ENCODE measurements around the gene HMG20A. TPM values are rescaled to one million over a fixed set of nuclear protein-coding genes. Genes with fewer than 3 reads are reported as not detected.

Gene HMG20A
- total and polyA plus RNA-seq, 8 donors: 7.8 to 20.5 (median 12.9) TPM

DNA sequence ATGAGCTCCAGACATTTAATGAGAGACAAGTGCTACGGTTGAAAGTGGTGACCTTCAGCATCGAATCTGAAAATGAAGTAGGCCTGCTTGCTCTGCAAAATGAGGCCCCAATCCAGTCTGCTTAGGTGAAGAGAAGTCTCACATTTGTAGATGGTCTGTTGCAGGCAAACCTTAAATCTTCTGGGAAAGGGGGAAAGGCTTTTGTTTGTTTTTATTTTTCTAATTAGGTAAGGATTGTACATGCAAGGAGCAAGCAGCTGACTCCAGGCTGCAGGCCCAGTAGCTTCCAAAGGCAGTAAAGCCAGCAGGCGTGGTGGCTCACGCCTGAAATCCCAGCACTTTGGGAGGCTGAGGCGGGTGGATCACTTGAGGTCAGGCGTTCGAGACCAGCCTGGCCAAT lies 74.3 kb downstream of the HMG20A start:
- Histone ChIP-seq H3K4me3 (no peak overlapping the region), H3K4me1 (peaks cover 15 to 27% (median 21%) of the 10 kb centered on the region in 3 donors), H3K36me3 (no peaks in the 10 kb centered on the region), H3K27ac (no peak overlapping the region), H3K9me3 (no peaks in the 10 kb centered on the region), H3K27me3 (no peaks in the 10 kb centered on the region)
- no peak for DNase-seq
- intact Hi-C loops (cut with DNase I): loop anchor here in 1 of 3 donors (10.0 kb wide), 2 partner anchors 70 to 380 kb away; partner anchors contain the start of genes HMG20A and PEAK1
- TF ChIP-seq CTCF (IDR thresholded peaks at IDR 0.05): no peak
- WGBS, 2 donors: 92 to 96% methylated on average over 7 of the region's 7 CpGs
- no peak for ATAC-seq
- FAIRE-seq: no peak

DNA sequence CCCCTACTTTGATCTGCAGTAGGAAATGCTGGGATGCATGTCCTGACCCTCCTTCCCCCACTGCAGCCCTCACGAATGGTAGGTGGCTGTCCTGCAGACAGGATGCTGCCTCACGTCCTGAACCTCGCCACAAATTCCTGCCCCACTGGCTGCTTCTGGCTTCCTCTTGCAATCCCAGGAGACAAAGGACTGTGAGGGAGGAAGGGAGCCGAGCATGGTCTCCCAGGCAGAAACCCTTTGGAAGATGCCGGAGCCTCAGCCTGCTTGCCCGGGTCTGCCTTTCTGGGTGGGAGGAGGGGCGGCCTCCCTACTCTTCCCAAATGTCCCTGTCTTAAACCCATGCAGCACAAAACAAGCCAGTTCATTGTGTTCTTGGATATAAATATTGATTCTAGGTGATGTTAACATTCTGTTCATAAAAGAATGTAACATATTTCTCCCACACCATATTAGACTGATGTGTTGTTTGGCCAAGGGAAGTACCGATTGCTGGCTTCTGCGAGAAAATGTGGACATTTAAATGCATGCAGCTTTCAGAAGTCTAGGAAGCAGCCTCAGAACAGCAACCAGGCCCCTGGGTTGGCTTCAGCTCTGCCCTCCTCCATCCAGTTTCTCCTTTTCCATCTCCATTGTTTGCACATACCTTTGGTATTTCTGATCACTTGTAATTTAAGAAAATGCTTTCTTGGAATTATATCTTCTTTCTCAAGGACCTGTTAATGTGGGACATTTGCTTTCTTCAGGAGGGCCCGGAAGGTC lies 75.3 kb downstream of the HMG20A start:
- no peak for FAIRE-seq
- no peak overlapping the region for H3K4me3 ChIP-seq
- intact Hi-C loops (cut with DNase I): loop anchor here in 1 of 3 donors (10.0 kb wide), 2 partner anchors 71 to 381 kb away; partner anchors contain the start of genes HMG20A and PEAK1
- H3K27me3 ChIP-seq: no peaks in the 10 kb centered on the region
- WGBS, 2 donors: 74 to 75% methylated on average over 10 of the region's 10 CpGs
- no peaks in the 10 kb centered on the region for H3K36me3 ChIP-seq
- ATAC-seq: no peak
- no peak for DNase-seq
- TF ChIP-seq CTCF (IDR thresholded peaks at IDR 0.05): no peak
- H3K4me1 ChIP-seq: peaks cover 15 to 27% (median 21%) of the 10 kb centered on the region in 3 donors
- peak overlapping the region in 3 of 4 donors; percentile 47 to 74 (median 55) for H3K27ac ChIP-seq
- H3K9me3 ChIP-seq: no peaks in the 10 kb centered on the region

- peaks cover 15 to 27% (median 21%) of the 10 kb centered on the region in 3 donors for H3K4me1 ChIP-seq
- FAIRE-seq (no peak), ATAC-seq (peak; percentile 80 to 93 (median 86)), DNase-seq (peak; percentile 58 to 91 (median 78))
- H3K36me3 ChIP-seq: no peaks in the 10 kb centered on the region
- peak overlapping the region; percentile 47 to 74 (median 56) for H3K27ac ChIP-seq
- no peaks in the 10 kb centered on the region for H3K9me3 ChIP-seq
- no peaks in the 10 kb centered on the region for H3K27me3 ChIP-seq
- peak; percentile 68 to 90 (median 82) for TF ChIP-seq CTCF (IDR thresholded peaks at IDR 0.05)
- 26 to 27% methylated on average over 16 of the region's 16 CpGs for WGBS, 2 donors
- H3K4me3 ChIP-seq: no peak overlapping the region
- intact Hi-C loops (cut with DNase I): loop anchor here in 1 of 3 donors (10.0 kb wide), 2 partner anchors 72 to 382 kb away; partner anchors contain the start of genes HMG20A and PEAK1
Observed at GRCh38 chr15:77496715-77497109, 76.0 kb downstream of the HMG20A start.

GRCh38 chr15:77497110-77497737 lies 76.5 kb downstream of the HMG20A start:
- intact Hi-C loops (cut with DNase I): loop anchor here in 1 of 3 donors (10.0 kb wide), 2 partner anchors 72 to 382 kb away; partner anchors contain the start of genes HMG20A and PEAK1
- DNase-seq (peak; percentile 63 to 88 (median 72)), ATAC-seq (peak; percentile 76 to 86 (median 80)), FAIRE-seq (no peak)
- peak in 2 of 4 donors; percentile 4 to 29 for TF ChIP-seq CTCF (IDR thresholded peaks at IDR 0.05)
- Histone ChIP-seq H3K4me3 (no peak overlapping the region), H3K9me3 (no peaks in the 10 kb centered on the region), H3K36me3 (no peaks in the 10 kb centered on the region), H3K27me3 (no peaks in the 10 kb centered on the region), H3K27ac (peak overlapping the region; percentile 47 to 74 (median 56)), H3K4me1 (peaks cover 15 to 27% (median 21%) of the 10 kb centered on the region in 3 donors)
- WGBS, 2 donors: 7 to 15% methylated on average over 7 of the region's 7 CpGs
